Keratinocyte (primary cell): ENCODE results near the gene CPOX. TPM values are rescaled to one million over a fixed set of nuclear protein-coding genes. Genes with fewer than 3 reads are reported as not detected.

ENCODE experiments used
- DNase-seq: peaks from one replicate; pipeline ENCODE4 v3.0.0-alpha.2; 2011; ENCODE audit warnings: low read depth, missing footprints, low spot score
- FAIRE-seq: peaks from 2 replicates; lab custom pipeline; 2011; peaks lifted over from hg19 to GRCh38; lab: Jason Lieb, UNC
- H2AFZ ChIP-seq: 2 replicates; pipeline ENCODE4 v1.6.0; 2012; ENCODE audit warnings: low read length, control low read depth, inconsistent platforms; ENCODE audit not compliant: control insufficient read depth
- H3K27ac ChIP-seq: 2 replicates; pipeline ENCODE4 v1.5.1; 2011; ENCODE audit warnings: low read length; ENCODE audit not compliant: control insufficient read depth, insufficient read depth
- H3K27me3 ChIP-seq: 3 replicates; pipeline ENCODE4 v1.6.0; 2011; ENCODE audit warnings: low read length; ENCODE audit not compliant: control insufficient read depth, insufficient read depth; ENCODE audit errors: extremely low read depth
- H3K36me3 ChIP-seq, 2 experiments: 2 replicates in 1 of 2; 3 replicates in 1 of 2; pipeline ENCODE4 v1.5.1; 2011; ENCODE audit warnings: low read length in 2 of 2, mild to moderate bottlenecking in 1 of 2; ENCODE audit not compliant: control insufficient read depth in 2 of 2, insufficient read depth in 2 of 2; ENCODE audit errors: extremely low read depth in 1 of 2
- H3K4me1 ChIP-seq: 3 replicates; pipeline ENCODE4 v1.5.1; 2011; ENCODE audit warnings: low read length; ENCODE audit not compliant: control insufficient read depth, insufficient read depth; ENCODE audit errors: extremely low read depth
- H3K4me2 ChIP-seq: 3 replicates; pipeline ENCODE4 v1.6.0; 2011; ENCODE audit warnings: low read depth, low read length; ENCODE audit not compliant: control insufficient read depth, insufficient read depth; ENCODE audit errors: extremely low read depth
- H3K4me3 ChIP-seq, 3 experiments: fragments of 200-600 bp in 1 of 3; sonication (generic) in 1 of 3; 2 replicates in 2 of 3; 3 replicates in 1 of 3; pipeline ENCODE4 v1.5.1; 2011 to 2016; ENCODE audit warnings: low read length in 3 of 3, mild to moderate bottlenecking in 3 of 3, control low read depth in 2 of 3, inconsistent platforms in 1 of 3, low read depth in 1 of 3, mixed read lengths in 1 of 3, mixed run types in 1 of 3, moderate library complexity in 1 of 3; ENCODE audit not compliant: control insufficient read depth in 2 of 3, insufficient read depth in 2 of 3; ENCODE audit errors: extremely low read depth in 1 of 3
- H3K79me2 ChIP-seq: 2 replicates; pipeline ENCODE4 v1.6.0; 2012; ENCODE audit warnings: low read length; ENCODE audit not compliant: control insufficient read depth, insufficient read depth
- H3K9ac ChIP-seq: 3 replicates; pipeline ENCODE4 v1.6.0; 2011; ENCODE audit warnings: low read length; ENCODE audit not compliant: control insufficient read depth, insufficient read depth; ENCODE audit errors: extremely low read depth
- H3K9me1 ChIP-seq: 3 replicates; pipeline ENCODE4 v1.6.0; 2011; ENCODE audit warnings: low read length; ENCODE audit not compliant: control insufficient read depth, insufficient read depth; ENCODE audit errors: extremely low read depth
- H3K9me3 ChIP-seq: 2 replicates; pipeline ENCODE4 v1.5.1; 2012; ENCODE audit warnings: low read depth, low read length; ENCODE audit not compliant: control insufficient read depth
- H4K20me1 ChIP-seq: 3 replicates; pipeline ENCODE4 v1.6.0; 2011; ENCODE audit warnings: low read length; ENCODE audit not compliant: control insufficient read depth, insufficient read depth; ENCODE audit errors: extremely low read depth
- EZH2 ChIP-seq: IDR thresholded peaks from one replicate; pipeline ENCODE4 v1.6.1; 2012; ENCODE audit warnings: inconsistent platforms, mild to moderate bottlenecking, low read length, moderate library complexity
- dilution Hi-C: fragments of 300-500 bp; cut with MboI; formaldehyde crosslinking; loops from one replicate; pipeline ENCODE4 v1.7.0; 2020; ENCODE audit warnings: low sequenced_read_pairs; ENCODE audit not compliant: extremely low pct_ligation_motif_present
- polyA plus RNA-seq, 5 experiments: library from polyadenylated mRNA; depleted of rRNA in 3 of 5; stranded (reverse) in 3 of 5; stranded (forward) in 1 of 5; unstranded in 1 of 5; fragments of >200 nt; gene quantifications; 1 replicate in 1 of 5; 2 replicates in 3 of 5; 3 replicates in 1 of 5; pipeline versions ENCODE4 v1.2.1 to v1.2.3, GENCODE V29; 2011 to 2012; ENCODE audit warnings: missing spikeins in 2 of 5, low read depth in 1 of 5, low replicate concordance in 1 of 5
- TF ChIP-seq, protein P1 (sequence below), 3 experiments: IDR thresholded peaks in 1 of 3; conservative IDR thresholded peaks in 1 of 3; optimal IDR thresholded peaks in 1 of 3; 2 replicates in 2 of 3; 3 replicates in 1 of 3; pipeline versions ENCODE3 to v1.5.1; 2011; ENCODE audit warnings: low read length in 3 of 3, mild to moderate bottlenecking in 3 of 3, moderate library complexity in 2 of 3, control low read depth in 1 of 3, inconsistent platforms in 1 of 3; ENCODE audit not compliant: insufficient read depth in 2 of 3; ENCODE audit errors: extremely low read depth in 1 of 3

CPOX gene
- polyA plus RNA-seq, 1 donor (not counting 4 experiments of a cell fraction or from before 2014, with no cell fraction given): 29.4 TPM

DNA sequence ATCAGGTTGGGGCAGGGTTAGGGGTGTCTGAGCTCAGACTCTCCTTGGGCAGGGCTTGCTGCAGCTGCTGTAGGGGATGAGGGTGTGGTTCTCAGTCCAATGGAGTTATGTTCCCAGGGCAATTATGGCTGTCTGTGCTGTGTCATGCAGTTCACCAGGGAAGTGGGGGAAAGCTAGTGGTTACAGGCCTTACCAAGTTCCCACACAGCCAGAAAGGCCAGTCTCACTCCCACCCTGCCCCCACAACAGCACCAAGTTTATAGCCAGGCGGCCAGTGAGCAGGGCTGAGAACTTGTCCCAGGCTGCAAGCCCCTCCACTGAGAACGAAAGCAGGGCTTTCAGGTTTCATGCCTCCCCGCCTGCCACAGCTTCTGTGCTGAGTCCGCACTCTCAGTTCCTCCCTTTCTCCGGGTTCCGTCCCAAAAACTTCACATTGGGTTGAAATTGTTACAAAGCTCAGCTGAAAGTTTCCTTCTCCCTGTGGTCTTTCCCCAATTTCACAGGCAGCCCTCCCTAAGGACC is 19.6 kb upstream of the CPOX start:
- dilution Hi-C loops: loop anchor here (25.0 kb wide), 1 partner anchor 174 kb away; no protein-coding TSS in a partner anchor
- Histone ChIP-seq H3K79me2 (no peaks in the 10 kb centered on the region), H4K20me1 (no peaks in the 10 kb centered on the region), H3K4me3 (no peak overlapping the region), H3K4me2 (no peak overlapping the region), H2AFZ (peak overlapping the region; percentile 60), H3K27me3 (no peaks in the 10 kb centered on the region), H3K36me3 (no peaks in the 10 kb centered on the region), H3K9me3 (no peaks in the 10 kb centered on the region), H3K9me1 (no peaks in the 10 kb centered on the region), H3K4me1 (no peaks in the 10 kb centered on the region), H3K27ac (no peak overlapping the region), H3K9ac (no peak overlapping the region)
- FAIRE-seq (no peak), DNase-seq (no peak)
- TF ChIP-seq, protein P1, sequence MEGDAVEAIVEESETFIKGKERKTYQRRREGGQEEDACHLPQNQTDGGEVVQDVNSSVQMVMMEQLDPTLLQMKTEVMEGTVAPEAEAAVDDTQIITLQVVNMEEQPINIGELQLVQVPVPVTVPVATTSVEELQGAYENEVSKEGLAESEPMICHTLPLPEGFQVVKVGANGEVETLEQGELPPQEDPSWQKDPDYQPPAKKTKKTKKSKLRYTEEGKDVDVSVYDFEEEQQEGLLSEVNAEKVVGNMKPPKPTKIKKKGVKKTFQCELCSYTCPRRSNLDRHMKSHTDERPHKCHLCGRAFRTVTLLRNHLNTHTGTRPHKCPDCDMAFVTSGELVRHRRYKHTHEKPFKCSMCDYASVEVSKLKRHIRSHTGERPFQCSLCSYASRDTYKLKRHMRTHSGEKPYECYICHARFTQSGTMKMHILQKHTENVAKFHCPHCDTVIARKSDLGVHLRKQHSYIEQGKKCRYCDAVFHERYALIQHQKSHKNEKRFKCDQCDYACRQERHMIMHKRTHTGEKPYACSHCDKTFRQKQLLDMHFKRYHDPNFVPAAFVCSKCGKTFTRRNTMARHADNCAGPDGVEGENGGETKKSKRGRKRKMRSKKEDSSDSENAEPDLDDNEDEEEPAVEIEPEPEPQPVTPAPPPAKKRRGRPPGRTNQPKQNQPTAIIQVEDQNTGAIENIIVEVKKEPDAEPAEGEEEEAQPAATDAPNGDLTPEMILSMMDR (optimal IDR thresholded peaks at IDR 0.05 in 1 of 3, IDR thresholded peaks at IDR 0.05 in 1 of 3, conservative IDR thresholded peaks at IDR 0.05 in 1 of 3; ENCODE audit: extremely low read depth in 1 of 3, insufficient read depth in 2 of 3, low read length in 3 of 3): no peak
- no peak for TF ChIP-seq EZH2

DNA sequence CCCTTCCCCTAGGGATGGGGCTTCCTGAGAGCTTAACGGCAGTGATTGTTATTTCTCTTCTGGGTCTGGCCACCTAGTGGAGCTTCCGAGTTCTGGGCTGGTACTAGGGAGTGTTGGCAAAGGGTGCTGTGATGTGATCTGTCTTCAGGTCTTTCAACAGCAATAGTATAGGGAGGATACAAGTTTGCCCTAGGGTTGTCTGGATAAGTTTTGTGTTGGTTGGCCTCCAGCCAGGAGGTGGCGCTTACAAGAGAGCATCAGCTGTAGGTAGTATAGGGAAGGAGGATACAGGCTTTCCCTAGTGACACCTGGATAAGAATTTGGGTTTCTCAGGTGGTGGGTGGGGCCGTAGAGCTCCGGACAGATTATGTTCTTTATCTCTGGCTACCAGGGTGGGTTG is 19.2 kb upstream of the CPOX start:
- Histone ChIP-seq H3K27me3 (no peaks in the 10 kb centered on the region), H3K4me1 (no peaks in the 10 kb centered on the region), H3K9me3 (no peaks in the 10 kb centered on the region), H3K9me1 (no peaks in the 10 kb centered on the region), H3K27ac (no peak overlapping the region), H3K9ac (no peak overlapping the region), H3K4me3 (no peak overlapping the region), H3K79me2 (no peaks in the 10 kb centered on the region), H3K36me3 (no peaks in the 10 kb centered on the region), H3K4me2 (no peak overlapping the region), H4K20me1 (no peaks in the 10 kb centered on the region), H2AFZ (peak overlapping the region; percentile 60)
- peak; percentile 34 for FAIRE-seq
- DNase-seq: no peak
- dilution Hi-C loops: loop anchor here (25.0 kb wide), 1 partner anchor 175 kb away; no protein-coding TSS in a partner anchor
- TF ChIP-seq EZH2: no peak
- TF ChIP-seq, protein P1 (optimal IDR thresholded peaks at IDR 0.05 in 1 of 3, IDR thresholded peaks at IDR 0.05 in 1 of 3, conservative IDR thresholded peaks at IDR 0.05 in 1 of 3; ENCODE audit: extremely low read depth in 1 of 3, insufficient read depth in 2 of 3, low read length in 3 of 3): peak in 2 of 3 experiments; percentile 37 to 45
